ENCODE data around the gene FAHD1. TPM values are rescaled to one million over a fixed set of nuclear protein-coding genes. Genes with fewer than 3 reads are reported as not detected.

FAHD1 gene
- polyA plus RNA-seq, 1 experiment = 35.2 TPM

- no peak overlapping the region for H3K4me3 ChIP-seq (ENCODE audit: low read depth, low read length)
- CTCF ChIA-PET = no interaction called here
Measured at GRCh38 chr16:1809281-1809801, 17.7 kb upstream of the FAHD1 start.

GRCh38 chr16:1810106-1810505 is 16.9 kb upstream of the FAHD1 start:
- CTCF ChIA-PET = interaction anchor here (1.0 kb wide), 1 partner anchor 28 kb away, joined by 3 read pairs; the partner anchor contains the start of genes NUBP2 and SPSB3
- POLR2A ChIA-PET = no interaction called here
- no peak overlapping the region for H3K4me3 ChIP-seq (ENCODE audit: low read depth, low read length)
- H3K9me3 ChIP-seq (ENCODE audit: control insufficient read depth, insufficient read depth, low read length) = no peaks in the 10 kb centered on the region; the same call in 1 of the 2 replicates
- H3K27ac ChIP-seq (ENCODE audit: low read depth, low read length) = no peak overlapping the region
- H3K27me3 ChIP-seq (ENCODE audit: control insufficient read depth, insufficient read depth, low read length) = no peaks in the 10 kb centered on the region
- TF ChIP-seq CTCF (IDR thresholded peaks at IDR 0.05; ENCODE audit: low read depth, low read length) = no peak
- DNase-seq (ENCODE audit: low read depth, low spot score) = no peak

More at GRCh38 chr16:1809281-1809801, 17.7 kb upstream of the FAHD1 start:
- no peak for TF ChIP-seq CTCF (IDR thresholded peaks at IDR 0.05; ENCODE audit: low read depth, low read length)
- H3K27me3 ChIP-seq (ENCODE audit: control insufficient read depth, insufficient read depth, low read length) = no peaks in the 10 kb centered on the region
- no peaks in the 10 kb centered on the region; the same call in 1 of the 2 replicates for H3K9me3 ChIP-seq (ENCODE audit: control insufficient read depth, insufficient read depth, low read length)
- no peak overlapping the region for H3K27ac ChIP-seq (ENCODE audit: low read depth, low read length)
- no peak for DNase-seq (ENCODE audit: low read depth, low spot score)
- POLR2A ChIA-PET = no interaction called here

GRCh38 chr16:1810536-1810935 is 16.5 kb upstream of the FAHD1 start:
- no peaks in the 10 kb centered on the region for H3K27me3 ChIP-seq (ENCODE audit: control insufficient read depth, insufficient read depth, low read length)
- H3K4me3 ChIP-seq (ENCODE audit: low read depth, low read length) = no peak overlapping the region
- no peak for TF ChIP-seq CTCF (IDR thresholded peaks at IDR 0.05; ENCODE audit: low read depth, low read length)
- ChIA-PET CTCF (interaction anchor here (1.0 kb wide), 1 partner anchor 28 kb away, joined by 3 read pairs; the partner anchor contains the start of genes NUBP2 and SPSB3), POLR2A (no interaction called here)
- DNase-seq (ENCODE audit: low read depth, low spot score) = no peak
- H3K9me3 ChIP-seq (ENCODE audit: control insufficient read depth, insufficient read depth, low read length) = no peaks in the 10 kb centered on the region; the same call in 1 of the 2 replicates
- H3K27ac ChIP-seq (ENCODE audit: low read depth, low read length) = no peak overlapping the region

- Histone ChIP-seq H3K4me3 (ENCODE audit: low read depth, low read length) (peak overlapping the region; percentile 25; the same call in 1 of the 2 replicates), H3K27ac (ENCODE audit: low read depth, low read length) (peak overlapping the region; percentile 39), H3K27me3 (ENCODE audit: control insufficient read depth, insufficient read depth, low read length) (no peaks in the 10 kb centered on the region), H3K9me3 (ENCODE audit: control insufficient read depth, insufficient read depth, low read length) (no peaks in the 10 kb centered on the region; the same call in 1 of the 2 replicates)
- DNase-seq (ENCODE audit: low read depth, low spot score) = peak; percentile 74
- TF ChIP-seq CTCF (IDR thresholded peaks at IDR 0.05; ENCODE audit: low read depth, low read length) = peak; percentile 68
- ChIA-PET CTCF (interaction anchor here (1.2 kb wide), 1 partner anchor 11 kb away, joined by 4 read pairs; no protein-coding TSS in a partner anchor), POLR2A (no interaction called here)
Measured at GRCh38 chr16:1812732-1813163, 14.3 kb upstream of the FAHD1 start.

GRCh38 chr16:1815461-1815860 is 11.5 kb upstream of the FAHD1 start:
- H3K4me3 ChIP-seq (ENCODE audit: low read depth, low read length) = no peak overlapping the region
- no peak for TF ChIP-seq CTCF (IDR thresholded peaks at IDR 0.05; ENCODE audit: low read depth, low read length)
- H3K27me3 ChIP-seq (ENCODE audit: control insufficient read depth, insufficient read depth, low read length) = no peaks in the 10 kb centered on the region
- POLR2A ChIA-PET = no interaction called here
- DNase-seq (ENCODE audit: low read depth, low spot score) = no peak
- no peak overlapping the region for H3K27ac ChIP-seq (ENCODE audit: low read depth, low read length)
- H3K9me3 ChIP-seq (ENCODE audit: control insufficient read depth, insufficient read depth, low read length) = no peaks in the 10 kb centered on the region; the same call in 1 of the 2 replicates
- CTCF ChIA-PET = interaction anchor here (0.6 kb wide), 1 partner anchor 110 kb away, joined by 3 read pairs; no protein-coding TSS in a partner anchor
